K562 (cell line): ENCODE measurements around the gene ATP2A3. TPM values are rescaled to one million over a fixed set of nuclear protein-coding genes. Genes with fewer than 3 reads are reported as not detected.

ENCODE experiments used
- ATAC-seq: fragments of 200-7000 bp; cut with Tn5 transposase; 3 replicates; pipeline ENCODE4 v1.9.1; 2020; ENCODE audit warnings: moderate library complexity
- BruUV-seq: library from RNA; stranded (reverse); fragments of 400-500 nt; replicated peaks from 2 replicates; lab custom pipeline; 2021; lab: Mats Ljungman, UMichigan
- CTCF ChIA-PET: fragments of 300-600 bp; formaldehyde crosslinking; extraction: SDS; loops from one replicate; lab custom pipeline; 2021; ENCODE audit warnings: low intra/inter-chr PET ratio; lab: Yijun Ruan, JAX
- POLR2A ChIA-PET: fragments of 300-600, 350-650 bp; sonication (Branson Sonifier 250); formaldehyde crosslinking; extraction: SDS; loops from one replicate; lab custom pipeline; 2021; ENCODE audit warnings: antibody characterized with exemption, inconsistent platforms; lab: Yijun Ruan, JAX
- DNase-seq, 4 experiments: peaks; one replicate each; pipeline versions ENCODE4 v3.0.0 to v3.0.0-alpha.2; 2011 to 2018; ENCODE audit warnings: low spot score in 3 of 4, mixed read lengths in 3 of 4; ENCODE audit errors: extremely low read depth in 1 of 4
- FAIRE-seq: peaks from 2 replicates; lab custom pipeline; 2011; peaks lifted over from hg19 to GRCh38; lab: Jason Lieb, UNC
- H2AFZ ChIP-seq: 2 replicates; pipeline ENCODE4 v1.6.0; 2011; ENCODE audit warnings: low read depth, low read length, control low read depth, inconsistent platforms
- H3K27ac ChIP-seq: fragments of 200-600 bp; 3 replicates; pipeline ENCODE4 v1.8.0; 2011; ENCODE audit warnings: low read depth, mild to moderate bottlenecking, control low read depth, inconsistent platforms, low read length, moderate library complexity, mixed read lengths; ENCODE audit errors: extremely low read depth
- H3K27me3 ChIP-seq, 2 experiments: fragments of 300-600 bp in 1 of 2; 2 replicates in 1 of 2; 3 replicates in 1 of 2; pipeline versions ENCODE4 v1.6.0 to v1.8.0; 2011; ENCODE audit warnings: inconsistent platforms in 2 of 2, low read length in 2 of 2, mild to moderate bottlenecking in 1 of 2, mixed read lengths in 1 of 2, moderate library complexity in 1 of 2; ENCODE audit not compliant: control insufficient read depth in 2 of 2, insufficient read depth in 2 of 2
- H3K36me3 ChIP-seq: fragments of 300-600 bp; 3 replicates; pipeline ENCODE4 v1.8.0; 2011; ENCODE audit warnings: mild to moderate bottlenecking, low read length, inconsistent platforms; ENCODE audit not compliant: control insufficient read depth, insufficient read depth
- H3K4me1 ChIP-seq, 2 experiments: fragments of 200-600 bp in 1 of 2; replicated peaks in 1 of 2; 2 replicates in 1 of 2; 3 replicates in 1 of 2; pipeline versions ENCODE4 v1.5.1 to v1.8.0; 2011; ENCODE audit warnings: inconsistent platforms in 2 of 2, low read length in 2 of 2, mild to moderate bottlenecking in 1 of 2, mixed read lengths in 1 of 2, moderate library complexity in 1 of 2; ENCODE audit not compliant: control insufficient read depth in 2 of 2, insufficient read depth in 2 of 2
- H3K4me2 ChIP-seq: 2 replicates; pipeline ENCODE4 v1.6.1; 2011; ENCODE audit warnings: low read length, control low read depth, inconsistent platforms, mixed read lengths; ENCODE audit not compliant: insufficient read depth
- H3K4me3 ChIP-seq: fragments of 200-600 bp; sonication (generic), shearing (Covaris generic); 2 replicates; pipeline ENCODE4 v1.5.1; 2016; ENCODE audit warnings: control low read depth, inconsistent platforms
- H3K79me2 ChIP-seq: fragments of 200-600 bp; 3 replicates; pipeline ENCODE4 v1.8.0; 2011; ENCODE audit warnings: low read length, inconsistent platforms; ENCODE audit not compliant: control insufficient read depth, insufficient read depth
- H3K9ac ChIP-seq, 2 experiments: 2 replicates each; pipeline versions ENCODE4 v1.6.0 to v1.6.1; 2011; ENCODE audit warnings: low read depth in 2 of 2, low read length in 2 of 2, control low read depth in 1 of 2, inconsistent platforms in 1 of 2, mild to moderate bottlenecking in 1 of 2, mixed read lengths in 1 of 2; ENCODE audit not compliant: insufficient read depth in 1 of 2
- H3K9me1 ChIP-seq: one replicate; pipeline ENCODE4 v1.6.0; 2011; ENCODE audit warnings: inconsistent platforms, mild to moderate bottlenecking, low read length, moderate library complexity; ENCODE audit not compliant: control insufficient read depth, insufficient read depth
- H3K9me3 ChIP-seq: replicated peaks from 2 replicates; pipeline ENCODE4 v1.5.1; 2011; ENCODE audit warnings: low read depth, low read length, inconsistent platforms; ENCODE audit not compliant: control insufficient read depth, insufficient read depth
- H4K20me1 ChIP-seq: replicated peaks from 2 replicates; pipeline ENCODE4 v1.6.1; 2011; ENCODE audit warnings: low read length, inconsistent platforms, mixed read lengths; ENCODE audit not compliant: control insufficient read depth, insufficient read depth
- CREM ChIP-seq: IDR thresholded peaks from 2 replicates; pipeline ENCODE4 v1.6.1; 2014; ENCODE audit warnings: antibody characterized with exemption, low read depth
- DACH1 ChIP-seq: fragments of 450-650 bp; IDR thresholded peaks from 2 replicates; pipeline ENCODE4 v1.6.1; 2018; ENCODE audit not compliant: partially characterized antibody
- NCOA2 ChIP-seq, 2 experiments: fragments of 450-650 bp; IDR thresholded peaks; 2 replicates each; pipeline ENCODE4 v1.6.1; 2018; ENCODE audit warnings: mild to moderate bottlenecking in 2 of 2, moderate library complexity in 1 of 2; ENCODE audit not compliant: partially characterized antibody in 2 of 2
- PML ChIP-seq: IDR thresholded peaks from 2 replicates; pipeline ENCODE4 v1.6.1; 2012; ENCODE audit warnings: low read length, inconsistent platforms
- RBM25 ChIP-seq: fragments of 200-400 bp; formaldehyde crosslinking; IDR thresholded peaks from 2 replicates; pipeline ENCODE4 v1.6.1; 2018; ENCODE audit warnings: low read length, low read depth, moderate library complexity; ENCODE audit not compliant: severe bottlenecking
- REST ChIP-seq, 2 experiments: fragments of 450-650 bp; formaldehyde crosslinking in 1 of 2; IDR thresholded peaks; 2 replicates each; pipeline versions ENCODE4 v1.4.0 to v1.6.1; 2014 to 2020; ENCODE audit warnings: mild to moderate bottlenecking in 2 of 2, borderline replicate concordance in 1 of 2, low read depth in 1 of 2
- SIN3B ChIP-seq: fragments of 450-650 bp; IDR thresholded peaks from 2 replicates; pipeline ENCODE4 v1.6.1; 2017; ENCODE audit warnings: low read depth, mild to moderate bottlenecking, moderate library complexity
- ZBED1 ChIP-seq: IDR thresholded peaks from 2 replicates; pipeline ENCODE4 v1.6.1; 2014
- WGBS: fragments of 100-300 bp; shearing (Covaris generic); methylation state at CpG from one replicate; pipeline ENCODE4 v1.1.6; 2016; ENCODE audit warnings: low coverage, mixed read lengths; ENCODE audit not compliant: insufficient coverage; ENCODE audit errors: missing lambda C conversion rate; 5-methylcytosine and 5-hydroxymethylcytosine counted together
- in situ Hi-C: fragments of 300-500 bp; cut with MboI; formaldehyde crosslinking; loops from 4 replicates; pipeline ENCODE4 v1.15.0; 2018; ENCODE audit warnings: inconsistent platforms, mixed read lengths
- intact Hi-C: fragments of 100-400 bp; cut with micrococcal nuclease; formaldehyde crosslinking; loops from 2 replicates; pipeline ENCODE4 v1.14.2; 2022
- polyA plus RNA-seq, 8 experiments: library from polyadenylated mRNA; depleted of rRNA in 4 of 8; stranded (reverse) in 5 of 8; unstranded in 3 of 8; fragments of >200 nt; fragmentation: Nextera tagmentation in 2 of 8; fragmentation: Illumina TruSeq in 1 of 8; extraction: Ambion mirVana in 2 of 8; extraction: Trizol in 1 of 8; gene quantifications; 2 replicates each; pipeline versions ENCODE4 v1.2.1 to v1.2.3, GENCODE V29; 2011 to 2014; ENCODE audit warnings: inconsistent platforms in 1 of 8, missing spikeins in 1 of 8
- total RNA-seq, 7 experiments: library from RNA; depleted of rRNA in 6 of 7; stranded (reverse); fragments of >200 nt in 6 of 7; fragmentation: Illumina TruSeq in 2 of 7; extraction: Trizol in 2 of 7; gene quantifications; 2 replicates each; pipeline versions ENCODE4 v1.2.1 to v1.2.3, GENCODE V29; 2011 to 2021; ENCODE audit warnings: low replicate concordance in 1 of 7

ATP2A3 gene
- total and polyA plus RNA-seq, 9 of the 15 experiments (the other 6 are each of a cell fraction or from before 2014, with no cell fraction given) = 0.65 to 103 (median 31.3) TPM

- no peak overlapping the region for H3K27ac ChIP-seq
- ChIA-PET POLR2A (interaction anchor here (0.7 kb wide), 1 partner anchor 620 kb away, joined by 3 read pairs; no protein-coding TSS in a partner anchor), CTCF (no interaction called here)
- no peaks in the 10 kb centered on the region for H4K20me1 ChIP-seq
- peaks cover 50% of the 10 kb centered on the region; the same call in 2 of the 3 replicates for H3K36me3 ChIP-seq
- no peak overlapping the region for H2AFZ ChIP-seq
- no peaks in the 10 kb centered on the region for H3K9me3 ChIP-seq
- FAIRE-seq (no peak), ATAC-seq (no peak), DNase-seq (no peak)
- no peaks in the 10 kb centered on the region for H3K27me3 ChIP-seq
- 86% methylated on average over 7 of the region's 9 CpGs for WGBS
- no peaks in the 10 kb centered on the region for H3K9me1 ChIP-seq
- H3K79me2 ChIP-seq = no peaks in the 10 kb centered on the region
- intact Hi-C loops = loop anchor here (2.0 kb wide), 1 partner anchor 71 kb away; no protein-coding TSS in a partner anchor
- TF ChIP-seq RBM25 (peak; percentile 61), PML (no peak)
- BruUV-seq = no TSS peak
- H3K4me2 ChIP-seq = no peak overlapping the region
- no peak overlapping the region for H3K4me3 ChIP-seq
- H3K9ac ChIP-seq = no peak overlapping the region
- H3K4me1 ChIP-seq = peaks cover 2 to 4% of the 10 kb centered on the region in 2 experiments; a peak in 2 of 5 replicates
- in situ Hi-C loops = no loop called here
These were observed 28.3 kb downstream of the ATP2A3 start for GRCh38 chr17:3935825-3936355.

- CTCF ChIA-PET = no interaction called here
- Histone ChIP-seq H3K9me3 (no peaks in the 10 kb centered on the region), H3K4me3 (no peak overlapping the region), H2AFZ (no peak overlapping the region), H3K79me2 (no peaks in the 10 kb centered on the region), H4K20me1 (no peaks in the 10 kb centered on the region), H3K4me1 (peaks cover 2 to 4% of the 10 kb centered on the region in 2 experiments; a peak in 2 of 5 replicates), H3K27ac (no peak overlapping the region), H3K9me1 (no peaks in the 10 kb centered on the region), H3K9ac (no peak overlapping the region), H3K4me2 (no peak overlapping the region), H3K27me3 (no peaks in the 10 kb centered on the region), H3K36me3 (peaks cover 49% of the 10 kb centered on the region; the same call in 2 of the 3 replicates)
- DNase-seq (peak in 3 of 4 experiments; percentile 41 to 70 (median 45)), FAIRE-seq (peak; percentile 29), ATAC-seq (peak; percentile 90)
- in situ Hi-C loops (no loop called here), intact Hi-C loops (loop anchor here (2.0 kb wide), 1 partner anchor 72 kb away; no protein-coding TSS in a partner anchor)
- WGBS = 49% methylated on average over 7 of the region's 10 CpGs
- BruUV-seq = no TSS peak
- POLR2A ChIA-PET = no interaction called here
- TF ChIP-seq ZBED1 = no peak
- TF ChIP-seq DACH1 = peak; percentile 33
- TF ChIP-seq REST (IDR thresholded peaks at IDR 0.05; ENCODE audit: borderline replicate concordance) = peak; percentile 42
- TF ChIP-seq REST (CRISPR knock-in tag; IDR thresholded peaks at IDR 0.05; ENCODE audit: low read depth) = no peak
- TF ChIP-seq CREM = peak; percentile 42
- no peak for TF ChIP-seq NCOA2 (IDR thresholded peaks at IDR 0.05; ENCODE audit: partially characterized antibody in 2 of 2)
- no peak for TF ChIP-seq SIN3B
These were observed 29.1 kb downstream of the ATP2A3 start for GRCh38 chr17:3935140-3935542.
